PC-9 (cell line): ENCODE data around the gene NPM1. TPM values are rescaled to one million over a fixed set of nuclear protein-coding genes. Genes with fewer than 3 reads are reported as not detected.

Experiments
- BruUV-seq: library from RNA; stranded (reverse); fragments of 400-500 nt; replicated peaks from 2 replicates; lab custom pipeline; 2021; lab: Mats Ljungman, UMichigan
- CTCF ChIA-PET: fragments of 300-600 bp; sonication (Branson Sonifier 250); formaldehyde crosslinking; loops from one replicate; lab custom pipeline; 2022; ENCODE audit warnings: antibody characterized with exemption; lab: Charles Lee
- POLR2A ChIA-PET: fragments of 300-600 bp; sonication (Branson Sonifier 250); formaldehyde crosslinking; loops from one replicate; lab custom pipeline; 2022; ENCODE audit warnings: antibody characterized with exemption; ENCODE audit not compliant: unreplicated experiment; lab: Charles Lee
- DNase-seq, 2 experiments: peaks; one replicate each; pipeline versions ENCODE4 v3.0.0 to v3.0.0-alpha.2; 2015 to 2022; ENCODE audit warnings: mixed read lengths in 1 of 2
- H2AFZ ChIP-seq: fragments of 200-600 bp; sonication (generic); 2 replicates; pipeline ENCODE4 v1.8.1; 2017; ENCODE audit warnings: antibody characterized with exemption
- H3F3A ChIP-seq: fragments of 200-600 bp; sonication (generic); 2 replicates; pipeline ENCODE4 v1.8.1; 2017; ENCODE audit warnings: antibody characterized with exemption, mild to moderate bottlenecking, low read depth; ENCODE audit not compliant: insufficient read depth
- H3K27ac ChIP-seq: fragments of 200-600 bp; sonication (generic); 2 replicates; pipeline ENCODE4 v1.6.1; 2016; ENCODE audit warnings: mixed run types
- H3K27me3 ChIP-seq: fragments of 200-600 bp; sonication (generic); 2 replicates; pipeline ENCODE4 v1.6.1; 2016; ENCODE audit warnings: low read depth, mixed run types; ENCODE audit not compliant: insufficient read depth
- H3K36me3 ChIP-seq: fragments of 200-600 bp; sonication (generic); 2 replicates; pipeline ENCODE4 v1.6.1; 2016; ENCODE audit warnings: low read depth, mixed run types
- H3K4me1 ChIP-seq: fragments of 200-600 bp; sonication (generic); replicated peaks from 2 replicates; pipeline ENCODE4 v1.6.1; 2016; ENCODE audit warnings: mixed run types; ENCODE audit not compliant: insufficient read depth
- H3K4me2 ChIP-seq: fragments of 200-600 bp; sonication (generic); 2 replicates; pipeline ENCODE4 v1.6.1; 2017; ENCODE audit warnings: mixed run types
- H3K4me3 ChIP-seq: fragments of 200-600 bp; sonication (generic); 2 replicates; pipeline ENCODE4 v1.6.1; 2016; ENCODE audit warnings: mixed run types
- H3K79me2 ChIP-seq: fragments of 200-600 bp; sonication (generic); 2 replicates; pipeline ENCODE4 v1.6.1; 2017; ENCODE audit warnings: low read depth, mixed run types
- H3K9me2 ChIP-seq: fragments of 200-600 bp; sonication (generic); 2 replicates; pipeline ENCODE4 v1.8.1; 2017; ENCODE audit warnings: mild to moderate bottlenecking; ENCODE audit not compliant: insufficient read depth
- H3K9me3 ChIP-seq: fragments of 200-600 bp; sonication (generic); 2 replicates; pipeline ENCODE4 v1.8.1; 2016; ENCODE audit warnings: low read depth; ENCODE audit not compliant: insufficient read depth
- H4K20me1 ChIP-seq: fragments of 200-600 bp; sonication (generic); 2 replicates; pipeline ENCODE4 v1.8.1; 2017; ENCODE audit not compliant: insufficient read depth
- EZH2 ChIP-seq: fragments of 200-600 bp; sonication (generic); IDR thresholded peaks from 2 replicates; pipeline ENCODE4 v1.8.0; 2017; ENCODE audit warnings: antibody characterized with exemption, low read depth
- intact Hi-C: fragments of 100-400 bp; cut with micrococcal nuclease; formaldehyde crosslinking; loops from one replicate; pipeline ENCODE4 v1.10.0; 2022; ENCODE audit not compliant: unreplicated experiment
- total RNA-seq: library from RNA; stranded (reverse); gene quantifications from 2 replicates; pipeline ENCODE4 v1.2.3, GENCODE V29; 2021
- TF ChIP-seq, protein P1 (sequence below): fragments of 200-600 bp; sonication (generic); conservative IDR thresholded peaks from 2 replicates; pipeline ENCODE4 v1.6.1; 2017; ENCODE audit warnings: mixed run types, antibody characterized with exemption, mild to moderate bottlenecking, moderate library complexity

Gene NPM1
- total RNA-seq, 1 experiment from 2014 or later: 2,285 TPM

DNA sequence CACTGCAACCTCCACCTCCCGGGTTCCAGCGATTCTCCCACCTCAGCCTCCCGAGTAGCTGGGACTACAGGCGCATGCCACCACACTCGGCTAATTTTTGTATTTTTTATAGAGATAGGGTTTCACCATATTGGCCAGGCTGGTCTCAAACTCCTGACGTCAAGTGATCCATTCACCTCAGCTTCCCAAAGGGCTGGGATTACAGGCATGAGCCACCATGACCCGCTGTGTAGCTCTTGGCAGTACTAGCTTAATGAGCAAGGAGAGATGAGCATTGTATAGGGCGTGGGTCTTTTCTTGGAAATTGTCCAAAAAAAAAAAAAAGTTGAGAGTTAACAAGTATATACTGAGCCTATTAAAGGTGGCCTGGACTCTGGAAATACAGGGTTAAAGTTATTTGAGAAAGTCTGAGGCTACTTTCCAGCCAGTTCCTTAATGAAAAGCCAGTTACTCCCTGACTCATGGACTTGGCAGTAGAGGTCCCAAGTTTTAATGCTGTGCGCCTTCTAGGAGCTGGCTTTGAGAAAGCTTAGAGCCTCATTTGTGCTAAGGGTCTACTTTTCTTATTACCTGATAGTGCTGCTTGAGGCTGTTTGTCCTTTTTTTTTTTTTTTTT, 27.6 kb downstream of the NPM1 start:
- Histone ChIP-seq H3K9me2 (no peaks in the 10 kb centered on the region), H3K36me3 (peaks cover 27% of the 10 kb centered on the region), H2AFZ (no peak overlapping the region), H4K20me1 (peaks cover 56% of the 10 kb centered on the region), H3K27me3 (no peaks in the 10 kb centered on the region), H3K4me3 (no peak overlapping the region), H3K9me3 (no peaks in the 10 kb centered on the region), H3K27ac (no peak overlapping the region), H3K79me2 (peaks cover 12% of the 10 kb centered on the region; the same call in 1 of the 2 replicates), H3K4me1 (0 out of 2 replicates have a peak, but pooled peaks cover under 1% of the 10 kb centered on the region), H3K4me2 (no peak overlapping the region), H3F3A (peaks cover 82% of the 10 kb centered on the region)
- ChIA-PET POLR2A (interaction anchor here (0.6 to 0.7 kb wide), 2 partner anchors 10 to 28 kb away, joined by 7 to 11 read pairs; no protein-coding TSS in a partner anchor), CTCF (interaction anchor here (0.6 to 0.7 kb wide), 3 partner anchors 100 to 607 kb away, joined by 3 to 4 read pairs (median 3); no protein-coding TSS in a partner anchor)
- intact Hi-C loops: loop anchor here (5.0 to 10.0 kb wide), 4 partner anchors 67 to 870 kb away; partner anchors contain the start of gene UBTD2
- no TSS peak for BruUV-seq
- no peak for DNase-seq
- TF ChIP-seq, protein P1, sequence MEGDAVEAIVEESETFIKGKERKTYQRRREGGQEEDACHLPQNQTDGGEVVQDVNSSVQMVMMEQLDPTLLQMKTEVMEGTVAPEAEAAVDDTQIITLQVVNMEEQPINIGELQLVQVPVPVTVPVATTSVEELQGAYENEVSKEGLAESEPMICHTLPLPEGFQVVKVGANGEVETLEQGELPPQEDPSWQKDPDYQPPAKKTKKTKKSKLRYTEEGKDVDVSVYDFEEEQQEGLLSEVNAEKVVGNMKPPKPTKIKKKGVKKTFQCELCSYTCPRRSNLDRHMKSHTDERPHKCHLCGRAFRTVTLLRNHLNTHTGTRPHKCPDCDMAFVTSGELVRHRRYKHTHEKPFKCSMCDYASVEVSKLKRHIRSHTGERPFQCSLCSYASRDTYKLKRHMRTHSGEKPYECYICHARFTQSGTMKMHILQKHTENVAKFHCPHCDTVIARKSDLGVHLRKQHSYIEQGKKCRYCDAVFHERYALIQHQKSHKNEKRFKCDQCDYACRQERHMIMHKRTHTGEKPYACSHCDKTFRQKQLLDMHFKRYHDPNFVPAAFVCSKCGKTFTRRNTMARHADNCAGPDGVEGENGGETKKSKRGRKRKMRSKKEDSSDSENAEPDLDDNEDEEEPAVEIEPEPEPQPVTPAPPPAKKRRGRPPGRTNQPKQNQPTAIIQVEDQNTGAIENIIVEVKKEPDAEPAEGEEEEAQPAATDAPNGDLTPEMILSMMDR: no peak
- TF ChIP-seq EZH2: no peak

DNA sequence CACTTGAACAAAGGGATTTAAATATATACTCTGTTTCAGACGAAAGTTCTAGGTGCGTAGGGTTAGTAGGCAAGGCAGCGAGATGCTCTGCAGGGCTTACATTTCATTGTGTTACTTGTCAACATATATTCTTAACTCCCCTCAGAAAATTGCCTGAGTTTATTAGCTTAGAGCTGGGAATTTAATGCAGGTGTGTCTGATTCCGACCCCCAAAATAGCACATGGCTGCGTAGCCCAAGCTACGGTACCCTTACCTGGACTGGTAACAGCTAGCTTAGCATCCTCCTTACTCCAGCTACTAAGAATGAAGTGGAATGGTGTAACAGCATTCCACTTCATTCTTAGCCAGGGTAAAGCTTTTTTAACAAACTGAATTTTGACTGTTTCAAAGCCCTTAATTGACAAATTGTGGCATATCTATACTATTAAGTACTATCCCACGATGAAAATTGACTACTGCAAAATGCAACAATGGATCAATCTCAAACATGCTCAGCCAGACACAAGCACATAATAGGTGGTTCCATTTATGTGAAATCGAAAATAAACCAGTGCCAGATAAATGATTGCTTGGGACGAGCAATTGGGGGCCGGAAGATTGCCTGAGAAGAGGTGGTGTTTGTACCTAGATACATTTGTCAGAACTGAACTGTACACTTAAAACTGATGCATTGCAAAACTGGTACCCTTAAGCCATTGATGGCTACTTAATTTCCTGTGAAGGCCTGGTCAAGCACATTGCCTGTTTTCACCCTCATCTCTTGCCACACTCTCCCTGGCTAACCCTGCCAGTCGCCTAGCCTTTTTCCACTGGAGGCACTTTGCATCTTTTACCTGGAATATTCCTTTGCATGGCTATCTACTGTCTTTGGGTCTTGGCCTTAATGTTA, 28.8 kb downstream of the NPM1 start:
- TF ChIP-seq EZH2: no peak
- TF ChIP-seq, protein P1: no peak
- 0 out of 2 replicates have a peak, but pooled peaks cover 7% of the 10 kb centered on the region for H3K4me1 ChIP-seq

More for the DNA sequence above, 28.8 kb downstream of the NPM1 start:
- Histone ChIP-seq H3K9me3 (no peaks in the 10 kb centered on the region), H3F3A (peaks cover 70% of the 10 kb centered on the region), H3K4me3 (no peak overlapping the region), H3K36me3 (peaks cover 19% of the 10 kb centered on the region), H3K79me2 (peaks cover 4% of the 10 kb centered on the region; the same call in 1 of the 2 replicates), H3K27me3 (no peaks in the 10 kb centered on the region), H3K9me2 (no peaks in the 10 kb centered on the region), H3K4me2 (no peak overlapping the region), H2AFZ (no peak overlapping the region), H4K20me1 (peaks cover 44% of the 10 kb centered on the region), H3K27ac (no peak overlapping the region)
- intact Hi-C loops: loop anchor here (5.0 to 10.0 kb wide), 4 partner anchors 66 to 868 kb away; partner anchors contain the start of gene UBTD2
- no peak for DNase-seq
- ChIA-PET CTCF (no interaction called here), POLR2A (no interaction called here)
- TSS peak; percentile 12 for BruUV-seq
